Measurements from ENCODE around the gene SH2D5. TPM values are rescaled to one million over a fixed set of nuclear protein-coding genes. Genes with fewer than 3 reads are reported as not detected.

Gene SH2D5
- total RNA-seq, 1 experiment from 2014 or later: 14.0 TPM

GRCh38 chr1:20708891-20709290, 23.6 kb downstream of the SH2D5 start:
- H3K4me1 Mint-ChIP-seq (ENCODE audit: insufficient read depth, unreplicated experiment): no peaks in the 10 kb centered on the region
- no peak overlapping the region for H3K4me3 Mint-ChIP-seq (ENCODE audit: unreplicated experiment)
- H3K27ac Mint-ChIP-seq (ENCODE audit: low read depth, unreplicated experiment): no peak overlapping the region
- DNase-seq (ENCODE audit: unreplicated experiment): no peak
- no peaks in the 10 kb centered on the region for H3K36me3 Mint-ChIP-seq (ENCODE audit: insufficient read depth, unreplicated experiment)
- ChIA-PET POLR2A (no interaction called here), CTCF (interaction anchor here (4.8 kb wide), 1 partner anchor 13 kb away, joined by 39 read pairs; no protein-coding TSS in a partner anchor)
- TF ChIP-seq CTCF (IDR thresholded peaks at IDR 0.05; ENCODE audit: unreplicated experiment): no peak
- H3K9me3 Mint-ChIP-seq (ENCODE audit: unreplicated experiment): no peaks in the 10 kb centered on the region
- BruUV-seq (replicated peaks): no TSS peak
- H3K27me3 Mint-ChIP-seq (ENCODE audit: insufficient read depth, unreplicated experiment): no peaks in the 10 kb centered on the region
- intact Hi-C loops (cut with micrococcal nuclease): no loop called here

- peaks cover 4% of the 10 kb centered on the region for H3K9me3 Mint-ChIP-seq (ENCODE audit: unreplicated experiment)
- no peaks in the 10 kb centered on the region for H3K36me3 Mint-ChIP-seq (ENCODE audit: insufficient read depth, unreplicated experiment)
- no peaks in the 10 kb centered on the region for H3K4me1 Mint-ChIP-seq (ENCODE audit: insufficient read depth, unreplicated experiment)
- H3K4me3 Mint-ChIP-seq (ENCODE audit: unreplicated experiment): no peak overlapping the region
- DNase-seq (ENCODE audit: unreplicated experiment): no peak
- intact Hi-C loops (cut with micrococcal nuclease): no loop called here
- ChIA-PET POLR2A (interaction anchor here (0.7 kb wide), 1 partner anchor 79 kb away, joined by 3 read pairs; the partner anchor contains the start of gene HP1BP3), CTCF (interaction anchor here (1.0 to 4.8 kb wide), 3 partner anchors 12 to 660 kb away, joined by 3 to 39 read pairs (median 4); no protein-coding TSS in a partner anchor)
- no peak overlapping the region for H3K27ac Mint-ChIP-seq (ENCODE audit: low read depth, unreplicated experiment)
- no TSS peak for BruUV-seq (replicated peaks)
- H3K27me3 Mint-ChIP-seq (ENCODE audit: insufficient read depth, unreplicated experiment): no peaks in the 10 kb centered on the region
- TF ChIP-seq CTCF (IDR thresholded peaks at IDR 0.05; ENCODE audit: unreplicated experiment): no peak
Measured at GRCh38 chr1:20708057-20708456, 24.4 kb downstream of the SH2D5 start.

GRCh38 chr1:20706841-20707240, 25.7 kb downstream of the SH2D5 start:
- H3K4me3 Mint-ChIP-seq (ENCODE audit: unreplicated experiment): no peak overlapping the region
- POLR2A ChIA-PET: no interaction called here
- CTCF ChIA-PET: interaction anchor here (0.6 to 4.8 kb wide), 2 partner anchors 11 to 226 kb away, joined by 3 to 39 read pairs; no protein-coding TSS in a partner anchor

GRCh38 chr1:20705203-20705755, 27.2 kb downstream of the SH2D5 start:
- ChIA-PET POLR2A (no interaction called here), CTCF (interaction anchor here (0.6 kb wide), 1 partner anchor 84 kb away, joined by 4 read pairs; no protein-coding TSS in a partner anchor)
- no peak for TF ChIP-seq CTCF (IDR thresholded peaks at IDR 0.05; ENCODE audit: unreplicated experiment)
- Mint-ChIP-seq H3K4me3 (ENCODE audit: unreplicated experiment) (no peak overlapping the region), H3K27me3 (ENCODE audit: insufficient read depth, unreplicated experiment) (no peaks in the 10 kb centered on the region), H3K9me3 (ENCODE audit: unreplicated experiment) (peaks cover 8% of the 10 kb centered on the region), H3K27ac (ENCODE audit: low read depth, unreplicated experiment) (no peak overlapping the region), H3K36me3 (ENCODE audit: insufficient read depth, unreplicated experiment) (no peaks in the 10 kb centered on the region), H3K4me1 (ENCODE audit: insufficient read depth, unreplicated experiment) (no peaks in the 10 kb centered on the region)
- no peak for DNase-seq (ENCODE audit: unreplicated experiment)
- intact Hi-C loops (cut with micrococcal nuclease): no loop called here
- BruUV-seq (replicated peaks): no TSS peak

More at GRCh38 chr1:20706841-20707240, 25.7 kb downstream of the SH2D5 start:
- Mint-ChIP-seq H3K27me3 (ENCODE audit: insufficient read depth, unreplicated experiment) (no peaks in the 10 kb centered on the region), H3K4me1 (ENCODE audit: insufficient read depth, unreplicated experiment) (no peaks in the 10 kb centered on the region), H3K9me3 (ENCODE audit: unreplicated experiment) (peaks cover 8% of the 10 kb centered on the region), H3K36me3 (ENCODE audit: insufficient read depth, unreplicated experiment) (no peaks in the 10 kb centered on the region), H3K27ac (ENCODE audit: low read depth, unreplicated experiment) (no peak overlapping the region)
- DNase-seq (ENCODE audit: unreplicated experiment): no peak
- no peak for TF ChIP-seq CTCF (IDR thresholded peaks at IDR 0.05; ENCODE audit: unreplicated experiment)
- intact Hi-C loops (cut with micrococcal nuclease): no loop called here
- no TSS peak for BruUV-seq (replicated peaks)

Data from MCF 10A (cell line).